GM12801 (cell line): ENCODE measurements around the gene CTSS.

Experiments
- CTCF ChIP-seq: IDR thresholded peaks from one replicate; pipeline ENCODE4 v1.5.1; 2011; ENCODE audit warnings: control low read depth; ENCODE audit not compliant: insufficient read length; ENCODE audit errors: extremely low read depth

The CTSS gene

DNA sequence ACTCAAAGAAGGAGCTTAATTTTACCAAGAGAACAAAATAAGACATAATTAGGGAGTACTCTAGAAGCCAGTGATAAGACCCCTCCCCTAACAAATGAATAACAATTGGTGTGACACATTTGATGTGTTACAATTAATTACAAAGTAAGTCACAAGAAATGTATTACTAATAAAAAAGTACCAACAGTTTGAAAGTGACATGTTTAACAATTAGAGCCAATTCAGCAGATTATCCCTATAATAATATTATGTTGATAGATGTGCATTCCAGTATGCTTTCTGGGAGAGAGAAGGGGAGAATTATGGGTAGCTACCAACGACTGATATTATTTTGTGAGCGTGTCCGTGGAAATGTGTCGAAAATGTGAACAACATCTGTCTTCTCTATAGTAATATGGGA, 23.4 kb upstream of the CTSS start:
- no peak for TF ChIP-seq CTCF

DNA sequence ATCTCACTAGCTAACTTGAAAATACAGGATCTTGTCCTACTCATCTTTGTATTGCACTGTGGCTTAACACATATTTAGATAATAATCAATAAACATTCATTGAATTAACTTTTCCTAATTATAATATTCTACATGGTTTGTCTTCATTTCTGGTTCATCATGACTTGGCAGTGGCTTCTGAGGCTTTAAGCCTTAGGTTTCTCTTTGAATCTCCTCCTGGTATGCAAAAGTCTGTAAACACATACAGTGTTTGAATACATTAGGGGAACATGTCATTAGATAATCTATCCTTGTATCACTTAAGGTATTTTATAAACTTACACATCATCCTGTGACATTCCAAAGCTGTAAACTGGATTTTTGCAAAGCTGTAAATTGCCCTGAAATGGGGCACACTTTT, 21.9 kb upstream of the CTSS start:
- TF ChIP-seq CTCF: no peak

GRCh38 chr1:150780510-150780909, 14.9 kb upstream of the CTSS start:
- TF ChIP-seq CTCF: no peak

- no peak for TF ChIP-seq CTCF
Observed at GRCh38 chr1:150778409-150778808, 12.8 kb upstream of the CTSS start.

- TF ChIP-seq CTCF: no peak
Observed at GRCh38 chr1:150777544-150777943, 12.0 kb upstream of the CTSS start.

- no peak for TF ChIP-seq CTCF
Observed at GRCh38 chr1:150775276-150775675, 9.7 kb upstream of the CTSS start.

DNA sequence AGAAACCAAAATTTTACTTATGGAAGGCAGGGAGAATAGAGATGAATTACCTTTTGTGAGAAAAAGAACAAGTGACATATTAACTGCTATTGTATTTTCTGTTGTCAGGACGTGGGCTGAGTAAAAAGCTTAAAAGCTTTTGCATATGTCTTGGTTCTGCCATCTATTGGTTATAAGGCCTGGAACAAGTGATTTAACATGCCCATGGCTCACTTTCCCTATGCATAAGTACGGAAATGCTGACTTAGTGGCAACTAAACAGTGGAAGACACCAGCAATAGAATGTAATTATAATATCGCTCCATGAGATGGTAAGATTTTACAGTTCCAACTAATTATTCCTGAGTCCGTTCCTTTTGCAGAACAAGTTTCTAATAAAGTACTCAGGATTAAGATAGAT, 6.7 kb upstream of the CTSS start:
- no peak for TF ChIP-seq CTCF

DNA sequence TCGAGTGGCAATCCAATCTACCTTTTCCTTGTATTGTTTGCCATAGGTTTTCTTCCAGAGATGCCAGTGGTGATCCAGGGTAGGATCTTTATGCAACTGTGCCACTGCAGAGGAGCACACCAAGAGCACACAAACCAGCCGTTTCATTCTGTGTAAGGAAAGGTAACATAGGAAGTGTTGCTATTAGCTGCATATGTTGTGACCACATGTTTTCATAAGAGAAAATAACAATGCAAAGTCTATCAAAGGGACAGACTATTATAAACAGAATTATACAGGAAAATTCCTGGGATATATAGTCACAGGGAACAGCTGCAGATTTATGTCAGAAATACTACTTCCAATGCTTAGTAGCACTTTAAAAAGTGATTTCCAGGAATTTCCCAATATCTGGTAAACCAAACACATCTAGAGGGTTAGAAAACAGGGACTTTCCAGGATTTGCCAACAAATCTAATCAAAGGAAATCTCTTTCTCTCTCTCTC, 919 bp downstream of the CTSS start:
- no peak for TF ChIP-seq CTCF
